ENCODE results near the gene NBEAL2.

- TF ChIP-seq POLR2AphosphoS5 (IDR thresholded peaks at IDR 0.05; ENCODE audit: low read depth, low read length) (no peak), POLR2A (IDR thresholded peaks at IDR 0.05; ENCODE audit: low read depth, low read length) (no peak)
Observed at GRCh38 chr3:47013231-47013630, 33.8 kb downstream of the NBEAL2 start.

All from GM12892 (cell line).